GM21825 (cell line): ENCODE data around the gene TCF19.

Experiments used
- ATAC-seq: cut with Tn5 transposase; IDR thresholded peaks from one replicate; pipeline ENCODE4 v1.9.1; 2021; ENCODE audit warnings: mild to moderate bottlenecking, moderate library complexity; ENCODE audit not compliant: unreplicated experiment

The TCF19 gene

GRCh38 chr6:31126396-31127175, 31.8 kb upstream of the TCF19 start:
- ATAC-seq, result no peak

GRCh38 chr6:31128093-31128676, 30.2 kb upstream of the TCF19 start:
- no peak for ATAC-seq

DNA sequence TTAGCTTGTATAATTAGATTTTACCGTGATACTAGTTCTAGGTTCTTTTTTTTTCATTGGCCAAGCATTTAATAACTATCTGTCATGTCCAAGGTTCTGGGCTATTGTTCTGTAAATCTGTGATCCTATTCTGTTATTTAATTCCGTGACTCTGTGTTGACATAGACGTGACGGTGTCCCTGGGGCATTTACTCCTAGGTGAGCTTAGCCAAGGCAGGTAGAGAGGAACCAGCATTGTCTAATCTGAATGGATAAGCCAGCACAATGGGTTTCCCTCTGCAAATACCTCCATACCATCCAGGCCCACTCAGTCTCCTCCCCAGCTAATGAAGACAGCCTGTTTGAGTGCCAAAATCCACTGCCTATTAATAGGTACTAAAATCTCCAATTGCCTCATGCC, 29.3 kb upstream of the TCF19 start:
- no peak for ATAC-seq

DNA sequence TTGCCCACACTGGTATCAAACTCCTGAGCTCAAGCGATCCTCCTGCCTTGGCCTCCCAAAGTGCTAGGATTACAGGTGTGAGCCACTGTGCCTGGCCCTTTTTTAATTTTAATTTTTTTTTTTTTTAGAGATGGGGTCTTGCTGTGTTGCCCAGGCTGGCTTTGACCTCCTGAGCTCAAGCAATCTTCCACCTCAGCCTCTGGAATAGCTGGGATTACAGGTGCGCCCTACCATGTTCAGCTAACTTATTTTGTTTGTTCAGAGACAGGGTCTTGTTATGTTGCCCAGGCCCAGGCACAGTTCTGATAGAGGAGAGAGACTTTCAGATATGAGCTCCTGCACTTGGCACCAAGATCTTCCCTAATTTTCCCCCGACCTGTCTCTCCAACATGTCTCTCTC, 27.6 kb upstream of the TCF19 start:
- ATAC-seq, result no peak

GRCh38 chr6:31131595-31131994, 26.8 kb upstream of the TCF19 start:
- no peak for ATAC-seq

- no peak for ATAC-seq
Observed at GRCh38 chr6:31132806-31133205, 25.6 kb upstream of the TCF19 start.

GRCh38 chr6:31135710-31136109, 22.7 kb upstream of the TCF19 start:
- no peak for ATAC-seq

DNA sequence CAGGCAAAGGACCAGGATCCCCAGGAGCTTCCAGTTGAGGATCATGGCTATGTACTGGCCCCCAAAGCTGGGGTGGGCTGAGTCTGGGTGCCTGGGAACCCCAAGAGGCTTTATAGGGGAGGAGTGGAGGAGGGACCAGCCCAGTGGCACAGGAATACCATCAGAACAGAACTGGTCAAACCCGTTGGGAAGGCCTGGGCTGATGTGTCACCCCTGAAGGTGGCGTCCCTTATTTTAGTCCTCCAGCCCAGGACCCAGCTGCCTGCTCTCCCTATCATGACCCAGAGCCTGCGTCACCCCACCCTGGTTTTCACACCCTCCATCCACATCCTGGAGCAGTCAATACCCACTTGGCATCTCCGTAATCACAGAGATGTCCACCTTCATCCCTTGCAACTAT, 19.4 kb upstream of the TCF19 start, which contains the start of gene PSORS1C2:
Gene PSORS1C2 (minus strand): TSS at position 85 of the 400 bp plus-strand sequence. CDS start 40 bp downstream, at position 45.
- no peak for ATAC-seq

GRCh38 chr6:31139599-31139998, 18.8 kb upstream of the TCF19 start:
- no peak for ATAC-seq

GRCh38 chr6:31140643-31141042, 17.7 kb upstream of the TCF19 start:
- no peak for ATAC-seq

GRCh38 chr6:31142361-31142761, 16.0 kb upstream of the TCF19 start:
- ATAC-seq, result no peak

GRCh38 chr6:31143148-31143547, 15.2 kb upstream of the TCF19 start:
- ATAC-seq, result no peak

GRCh38 chr6:31144296-31144969, 14.0 kb upstream of the TCF19 start:
- no peak for ATAC-seq

DNA sequence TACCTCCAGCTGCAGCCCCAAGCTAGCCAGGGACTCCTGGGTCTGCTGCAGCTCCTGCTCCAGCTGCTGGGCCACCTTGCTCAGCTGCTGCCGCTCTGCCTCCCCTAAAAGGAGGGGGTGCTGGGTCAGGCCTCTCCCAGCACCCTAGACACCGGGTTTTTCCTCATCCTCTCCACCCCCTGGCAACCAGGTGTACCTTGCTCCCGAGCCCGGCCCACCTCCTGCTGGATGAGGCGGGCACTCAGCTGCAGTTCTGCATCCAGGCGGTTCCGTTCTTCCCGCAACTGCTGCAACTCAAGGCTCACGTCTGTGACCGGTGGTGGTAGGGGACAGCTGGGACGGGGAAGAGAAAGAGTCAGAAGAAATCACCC, 13.4 kb upstream of the TCF19 start:
- no peak for ATAC-seq

DNA sequence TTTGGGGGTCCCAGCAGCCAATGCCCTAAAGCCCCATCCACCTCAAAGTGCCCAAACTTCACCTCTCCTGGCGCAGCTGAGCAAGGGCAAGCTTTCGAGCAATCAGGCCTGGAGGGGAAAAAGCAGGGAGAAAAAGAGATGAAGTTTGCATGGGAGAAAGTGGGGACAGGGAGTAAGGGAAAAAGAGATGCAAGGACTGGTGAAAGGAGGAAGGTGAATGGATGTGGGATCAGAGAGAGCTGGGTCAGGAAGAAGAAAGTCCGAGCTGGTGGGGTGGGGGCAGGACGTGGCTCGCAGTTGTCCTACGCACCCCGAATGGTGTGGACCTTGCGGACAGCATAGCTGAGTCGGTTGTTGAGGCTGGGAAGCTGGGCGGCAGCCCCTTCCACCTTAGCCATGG, 13.0 kb upstream of the TCF19 start:
- ATAC-seq, result no peak

DNA sequence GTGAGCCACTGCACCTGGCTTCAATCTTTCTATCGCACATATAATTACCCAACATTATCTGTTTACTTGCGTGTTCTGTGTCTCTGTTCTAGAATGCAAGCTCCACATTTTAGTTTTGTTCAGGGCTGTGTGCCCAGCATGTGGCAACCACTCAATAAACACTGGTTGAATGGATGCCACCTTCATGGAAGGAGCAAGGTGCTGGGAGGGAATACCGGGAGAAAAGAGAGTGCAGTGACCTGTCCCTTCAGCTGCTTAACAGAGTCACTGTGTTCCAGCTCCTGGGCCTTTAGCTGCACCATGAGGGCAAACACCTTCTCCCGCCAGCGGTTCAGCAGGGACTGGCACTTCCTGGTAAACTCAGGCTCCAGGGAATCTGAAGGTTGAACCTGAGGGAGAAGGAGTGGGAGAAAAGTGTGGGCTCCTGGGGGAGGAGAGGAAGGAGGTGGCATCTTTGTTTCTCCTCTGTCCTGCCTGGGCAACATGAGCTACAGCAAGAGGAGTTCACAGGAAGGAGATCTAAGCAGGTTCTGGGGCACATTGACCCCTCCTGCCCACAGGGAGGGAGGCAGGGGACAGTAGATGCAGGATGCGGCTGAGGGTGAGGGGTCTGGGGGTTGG, 8.5 kb upstream of the TCF19 start:
- ATAC-seq, result no peak

DNA sequence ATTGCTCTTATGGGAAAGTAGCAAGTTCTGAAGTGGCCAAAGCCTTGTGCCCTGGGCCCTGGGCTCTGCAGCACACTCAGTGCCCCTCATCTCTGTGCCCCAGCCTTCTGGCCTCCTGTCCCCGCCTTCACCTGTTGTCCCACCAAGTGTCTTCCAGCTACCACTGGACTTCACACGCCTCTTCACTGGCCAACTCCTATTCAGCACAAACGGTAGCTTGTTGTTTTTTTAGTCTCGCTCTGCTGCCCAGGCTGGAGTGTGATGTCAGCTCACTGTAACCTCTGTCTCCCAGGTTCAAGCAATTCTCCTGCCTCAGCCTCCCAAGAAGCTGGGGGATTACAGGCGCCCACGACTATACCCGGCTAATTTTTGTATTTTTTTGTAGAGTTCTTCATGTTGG, 5.6 kb upstream of the TCF19 start:
- ATAC-seq, result no peak

DNA sequence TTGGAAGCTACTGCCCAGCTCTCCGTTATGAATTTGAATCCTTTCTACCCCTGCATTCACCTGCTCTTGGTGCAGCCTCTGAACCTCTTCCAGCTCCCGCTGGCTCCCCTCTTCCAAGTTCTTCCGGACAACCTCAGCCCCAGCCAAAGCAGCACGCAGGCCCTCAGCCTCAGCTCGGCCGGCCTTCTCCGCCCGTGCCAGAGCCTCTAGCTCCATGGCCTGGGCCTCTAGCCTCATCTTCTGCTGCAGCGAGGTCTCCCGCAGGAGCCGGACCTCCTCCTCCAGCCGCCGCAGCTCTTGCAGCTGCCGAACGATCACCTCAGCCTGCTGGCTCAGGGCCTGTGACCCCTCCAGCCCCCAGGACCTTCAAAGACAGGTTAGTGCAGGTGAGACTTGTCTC, 4.0 kb upstream of the TCF19 start:
- no peak for ATAC-seq

DNA sequence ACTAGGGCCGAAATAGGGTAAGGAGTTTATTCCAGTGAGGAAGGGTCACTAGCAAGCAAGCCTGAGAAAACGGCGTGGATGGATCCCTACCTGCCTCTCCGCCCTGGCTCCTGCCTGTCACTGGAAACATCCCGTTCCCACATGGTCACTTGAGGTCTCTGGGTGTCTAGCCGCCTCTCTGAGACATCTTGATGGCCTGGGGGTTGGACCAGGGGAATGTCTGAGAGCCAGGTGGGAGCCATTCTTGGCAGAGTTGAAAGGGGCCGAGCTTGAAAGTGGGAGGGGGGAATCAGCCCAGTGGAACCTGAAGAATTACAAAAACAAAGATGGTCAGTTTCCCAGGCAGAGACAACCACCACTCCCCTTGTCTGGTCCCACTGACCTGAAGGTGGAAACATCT, 1.7 kb upstream of the TCF19 start:
- ATAC-seq, result no peak

GRCh38 chr6:31157513-31158139, 763 bp upstream of the TCF19 start, which contains the start of gene CCHCR1:
TSS of gene CCHCR1 (minus strand) at chr6:31157802. CDS start at chr6:31157600, 202 bp downstream.
- ATAC-seq, result no peak
